MM.1S (cell line): ENCODE measurements around the gene TBR1.

ENCODE experiments used
- DNase-seq: peaks from one replicate; pipeline ENCODE4 v3.0.0-alpha.2; 2015
- H2AFZ ChIP-seq: fragments of 300-600 bp; sonication (generic); 2 replicates; pipeline ENCODE4 v1.6.0; 2016; ENCODE audit warnings: antibody characterized with exemption, low read length
- H3F3A ChIP-seq: fragments of 300-600 bp; sonication (generic); 2 replicates; pipeline ENCODE4 v1.6.1; 2016; ENCODE audit warnings: mild to moderate bottlenecking, antibody characterized with exemption, low read length, moderate library complexity, mixed read lengths; ENCODE audit not compliant: insufficient read depth
- H3K27ac ChIP-seq: fragments of 300-600 bp; sonication (generic); 2 replicates; pipeline ENCODE4 v1.5.1; 2016; ENCODE audit warnings: mild to moderate bottlenecking, low read length
- H3K27me3 ChIP-seq: fragments of 300-600 bp; sonication (generic); replicated peaks from 2 replicates; pipeline ENCODE4 v1.6.0; 2016; ENCODE audit warnings: low read length; ENCODE audit not compliant: insufficient read depth
- H3K36me3 ChIP-seq: fragments of 300-600 bp; sonication (generic); replicated peaks from 2 replicates; pipeline ENCODE4 v1.6.1; 2016; ENCODE audit warnings: mild to moderate bottlenecking, low read length, mixed read lengths; ENCODE audit not compliant: insufficient read depth
- H3K4me1 ChIP-seq: fragments of 300-600 bp; sonication (generic); 2 replicates; pipeline ENCODE4 v1.6.1; 2016; ENCODE audit warnings: low read length, mixed read lengths
- H3K4me2 ChIP-seq: fragments of 300-600 bp; sonication (generic); 2 replicates; pipeline ENCODE4 v1.6.0; 2016; ENCODE audit warnings: low read depth, low read length
- H3K4me3 ChIP-seq: fragments of 300-600 bp; sonication (generic); 2 replicates; pipeline ENCODE4 v1.5.1; 2016; ENCODE audit warnings: low read length, mixed read lengths
- H3K79me2 ChIP-seq: fragments of 300-600 bp; sonication (generic); 2 replicates; pipeline ENCODE4 v1.6.1; 2016; ENCODE audit warnings: mixed run types, low read length, mixed read lengths
- H3K9ac ChIP-seq: fragments of 300-600 bp; sonication (generic); 2 replicates; pipeline ENCODE4 v1.6.1; 2016; ENCODE audit warnings: low read length, mixed read lengths
- H3K9me2 ChIP-seq: fragments of 300-600 bp; sonication (generic); replicated peaks from 2 replicates; pipeline ENCODE4 v1.6.1; 2016; ENCODE audit warnings: mild to moderate bottlenecking, low read length, mixed read lengths; ENCODE audit not compliant: insufficient read depth
- H3K9me3 ChIP-seq: fragments of 300-600 bp; sonication (generic); replicated peaks from 2 replicates; pipeline ENCODE4 v1.6.1; 2016; ENCODE audit warnings: mild to moderate bottlenecking, low read length, mixed read lengths; ENCODE audit not compliant: insufficient read depth
- H4K20me1 ChIP-seq: fragments of 300-600 bp; sonication (generic); 2 replicates; pipeline ENCODE4 v1.6.1; 2016; ENCODE audit warnings: mild to moderate bottlenecking, low read length, moderate library complexity, mixed read lengths; ENCODE audit not compliant: insufficient read depth
- CTCF ChIP-seq: fragments of 300-600 bp; sonication (generic); IDR thresholded peaks from 2 replicates; pipeline ENCODE4 v1.5.1; 2016; ENCODE audit warnings: antibody characterized with exemption, low read length, mixed read lengths
- EZH2 ChIP-seq: fragments of 300-600 bp; sonication (generic); optimal IDR thresholded peaks from 2 replicates; pipeline ENCODE3; 2017; ENCODE audit warnings: low read depth, mild to moderate bottlenecking, antibody characterized with exemption, low read length, mixed read lengths
- EZH2phosphoT487 ChIP-seq: fragments of 300-600 bp; sonication (generic); IDR thresholded peaks from 2 replicates; pipeline ENCODE4 v1.6.1; 2018; ENCODE audit warnings: antibody characterized with exemption, low read length

The TBR1 gene

GRCh38 chr2:161379740-161380139 is 36.4 kb upstream of the TBR1 start:
- Histone ChIP-seq H3K27ac (no peak overlapping the region), H4K20me1 (no peaks in the 10 kb centered on the region), H3K4me3 (no peak overlapping the region), H3K36me3 (no peaks in the 10 kb centered on the region; the same call in 1 of the 2 replicates), H3K9ac (no peak overlapping the region), H3K79me2 (0 out of 2 replicates have a peak, but pooled peaks cover 7% of the 10 kb centered on the region), H3F3A (peaks cover 8% of the 10 kb centered on the region; the same call in 1 of the 2 replicates), H3K4me1 (peaks cover 21% of the 10 kb centered on the region), H3K27me3 (no peaks in the 10 kb centered on the region), H3K9me2 (no peaks in the 10 kb centered on the region), H3K4me2 (no peak overlapping the region), H3K9me3 (no peaks in the 10 kb centered on the region), H2AFZ (no peak overlapping the region)
- TF ChIP-seq EZH2 (no peak), CTCF (no peak), EZH2phosphoT487 (no peak)
- DNase-seq: no peak

GRCh38 chr2:161381546-161381945 is 34.6 kb upstream of the TBR1 start:
- Histone ChIP-seq H3K4me2 (no peak overlapping the region), H2AFZ (no peak overlapping the region), H3K4me3 (no peak overlapping the region), H3K9me3 (no peaks in the 10 kb centered on the region), H3K9ac (no peak overlapping the region), H3K27ac (no peak overlapping the region), H4K20me1 (no peaks in the 10 kb centered on the region), H3K36me3 (no peaks in the 10 kb centered on the region; the same call in 1 of the 2 replicates), H3K79me2 (peaks cover 3% of the 10 kb centered on the region; the same call in 1 of the 2 replicates), H3K27me3 (no peaks in the 10 kb centered on the region), H3F3A (peaks cover 9% of the 10 kb centered on the region; the same call in 1 of the 2 replicates), H3K4me1 (peaks cover 24% of the 10 kb centered on the region), H3K9me2 (no peaks in the 10 kb centered on the region)
- DNase-seq: no peak
- TF ChIP-seq EZH2phosphoT487 (no peak), EZH2 (no peak), CTCF (no peak)

- no peak overlapping the region for H3K27ac ChIP-seq
- H3K79me2 ChIP-seq: peaks cover 11% of the 10 kb centered on the region
- no peak for DNase-seq
- no peak overlapping the region for H2AFZ ChIP-seq
- H3K9me3 ChIP-seq: no peaks in the 10 kb centered on the region
- no peaks in the 10 kb centered on the region for H3K27me3 ChIP-seq
- H3F3A ChIP-seq: peaks cover 9% of the 10 kb centered on the region; the same call in 1 of the 2 replicates
- H4K20me1 ChIP-seq: no peaks in the 10 kb centered on the region
- TF ChIP-seq EZH2: no peak
- no peak for TF ChIP-seq CTCF
- no peak for TF ChIP-seq EZH2phosphoT487
- no peak overlapping the region for H3K4me3 ChIP-seq
- H3K36me3 ChIP-seq: no peaks in the 10 kb centered on the region; the same call in 1 of the 2 replicates
- no peaks in the 10 kb centered on the region for H3K9me2 ChIP-seq
- H3K4me1 ChIP-seq: peaks cover 24% of the 10 kb centered on the region
- H3K9ac ChIP-seq: no peak overlapping the region
- no peak overlapping the region for H3K4me2 ChIP-seq
Observed at GRCh38 chr2:161382747-161383146, 33.4 kb upstream of the TBR1 start.
